ENCODE results near the gene ECSIT. TPM values are rescaled to one million over a fixed set of nuclear protein-coding genes. Genes with fewer than 3 reads are reported as not detected.

The ECSIT gene
- total RNA-seq, 1 experiment from 2014 or later = 52.8 TPM

- no peaks in the 10 kb centered on the region; a peak in 1 of 4 replicates for H3K36me3 ChIP-seq (ENCODE audit: control insufficient read depth in 1 of 2, insufficient read depth in 2 of 2, low read length in 2 of 2)
- H3K9me2 ChIP-seq (ENCODE audit: insufficient read depth) = no peaks in the 10 kb centered on the region
- 0 out of 2 replicates have a peak overlapping the region, but pooled peaks have one; percentile 3 for H3K27ac ChIP-seq (ENCODE audit: low read depth, low read length)
- no peak for TF ChIP-seq ZNF274 (IDR thresholded peaks at IDR 0.05; ENCODE audit: low read depth, low read length)
- no peak for TF ChIP-seq CBX3 (IDR thresholded peaks at IDR 0.05; ENCODE audit: low read depth)
- no peak for TF ChIP-seq EZH2phosphoT487 (IDR thresholded peaks at IDR 0.05; ENCODE audit: borderline replicate concordance)
- TF ChIP-seq YY1 (IDR thresholded peaks at IDR 0.05; ENCODE audit: extremely low read depth, insufficient replicate concordance, low read depth, low read length) = no peak
- no peak for TF ChIP-seq ELF1 (IDR thresholded peaks at IDR 0.05; ENCODE audit: borderline replicate concordance, low read depth)
- TF ChIP-seq ATF3 (IDR thresholded peaks at IDR 0.05) = no peak
- TF ChIP-seq REST (IDR thresholded peaks at IDR 0.05; ENCODE audit: low read depth) = no peak
- TF ChIP-seq POLR2AphosphoS5 (IDR thresholded peaks at IDR 0.05; ENCODE audit: low read depth, low read length) = no peak
- no peak overlapping the region for H2AFZ ChIP-seq (ENCODE audit: low read depth, low read length, poor library complexity, severe bottlenecking)
- RAD21 ChIA-PET (ENCODE audit: low non-redundant PET in 1 of 2, low total read pairs in 2 of 2, uncharacterized antibody in 2 of 2, unreplicated experiment in 2 of 2) = interaction anchor here in 1 of 2 experiments (0.7 kb wide), 1 partner anchor 24 kb away, joined by 5 read pairs; no protein-coding TSS in a partner anchor
- BruUV-seq (replicated peaks) = no TSS peak
- no peaks in the 10 kb centered on the region for H3K9me3 ChIP-seq (ENCODE audit: control insufficient read depth in 1 of 2, insufficient read depth in 1 of 2, low read depth in 1 of 2, low read length in 2 of 2)
- no peaks in the 10 kb centered on the region for H4K20me1 ChIP-seq (ENCODE audit: insufficient read depth)
- H3K4me2 ChIP-seq (ENCODE audit: low read length) = no peak overlapping the region
- H3K27me3 ChIP-seq (ENCODE audit: insufficient read depth, low read length) = no peaks in the 10 kb centered on the region
- ATAC-seq (no peak), DNase-seq (ENCODE audit: low read depth, low spot score) (no peak)
- POLR2A ChIA-PET = no interaction called here
- H3K4me3 ChIP-seq (replicated peaks in 1 of 2; ENCODE audit: low read depth in 1 of 2, low read length in 2 of 2) = no peak overlapping the region
- H3K4me1 ChIP-seq (ENCODE audit: control insufficient read depth in 1 of 2, insufficient read depth in 2 of 2, low read length in 2 of 2) = peaks cover 0 to 13% of the 10 kb centered on the region in 2 experiments; a peak in 2 of 4 replicates
- peaks cover 6% of the 10 kb centered on the region; the same call in 1 of the 2 replicates for H3K79me2 ChIP-seq (ENCODE audit: insufficient read depth, low read length)
- intact Hi-C loops (cut with micrococcal nuclease) = no loop called here
- CTCF ChIA-PET = no interaction called here
- H3K9ac ChIP-seq (ENCODE audit: low read length) = no peak overlapping the region
These were observed 22.0 kb downstream of the ECSIT start for GRCh38 chr19:11506967-11507366.
